ENCODE measurements around the gene LAMB4.

The LAMB4 gene

GRCh38 chr7:108096996-108097395, 33.2 kb downstream of the LAMB4 start:
- no peak overlapping the region for H3K4me3 ChIP-seq
- H3K27ac ChIP-seq: no peak overlapping the region
- intact Hi-C loops (cut with DNase I; ENCODE audit: low total_unique reads): no loop called here
- H3K9me3 ChIP-seq: no peaks in the 10 kb centered on the region
- no peak for DNase-seq
- no peaks in the 10 kb centered on the region for H3K4me1 ChIP-seq
- TF ChIP-seq, protein P1, sequence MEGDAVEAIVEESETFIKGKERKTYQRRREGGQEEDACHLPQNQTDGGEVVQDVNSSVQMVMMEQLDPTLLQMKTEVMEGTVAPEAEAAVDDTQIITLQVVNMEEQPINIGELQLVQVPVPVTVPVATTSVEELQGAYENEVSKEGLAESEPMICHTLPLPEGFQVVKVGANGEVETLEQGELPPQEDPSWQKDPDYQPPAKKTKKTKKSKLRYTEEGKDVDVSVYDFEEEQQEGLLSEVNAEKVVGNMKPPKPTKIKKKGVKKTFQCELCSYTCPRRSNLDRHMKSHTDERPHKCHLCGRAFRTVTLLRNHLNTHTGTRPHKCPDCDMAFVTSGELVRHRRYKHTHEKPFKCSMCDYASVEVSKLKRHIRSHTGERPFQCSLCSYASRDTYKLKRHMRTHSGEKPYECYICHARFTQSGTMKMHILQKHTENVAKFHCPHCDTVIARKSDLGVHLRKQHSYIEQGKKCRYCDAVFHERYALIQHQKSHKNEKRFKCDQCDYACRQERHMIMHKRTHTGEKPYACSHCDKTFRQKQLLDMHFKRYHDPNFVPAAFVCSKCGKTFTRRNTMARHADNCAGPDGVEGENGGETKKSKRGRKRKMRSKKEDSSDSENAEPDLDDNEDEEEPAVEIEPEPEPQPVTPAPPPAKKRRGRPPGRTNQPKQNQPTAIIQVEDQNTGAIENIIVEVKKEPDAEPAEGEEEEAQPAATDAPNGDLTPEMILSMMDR (IDR thresholded peaks at IDR 0.05): no peak
- H3K27me3 ChIP-seq: no peaks in the 10 kb centered on the region
- no peaks in the 10 kb centered on the region for H3K36me3 ChIP-seq

DNA sequence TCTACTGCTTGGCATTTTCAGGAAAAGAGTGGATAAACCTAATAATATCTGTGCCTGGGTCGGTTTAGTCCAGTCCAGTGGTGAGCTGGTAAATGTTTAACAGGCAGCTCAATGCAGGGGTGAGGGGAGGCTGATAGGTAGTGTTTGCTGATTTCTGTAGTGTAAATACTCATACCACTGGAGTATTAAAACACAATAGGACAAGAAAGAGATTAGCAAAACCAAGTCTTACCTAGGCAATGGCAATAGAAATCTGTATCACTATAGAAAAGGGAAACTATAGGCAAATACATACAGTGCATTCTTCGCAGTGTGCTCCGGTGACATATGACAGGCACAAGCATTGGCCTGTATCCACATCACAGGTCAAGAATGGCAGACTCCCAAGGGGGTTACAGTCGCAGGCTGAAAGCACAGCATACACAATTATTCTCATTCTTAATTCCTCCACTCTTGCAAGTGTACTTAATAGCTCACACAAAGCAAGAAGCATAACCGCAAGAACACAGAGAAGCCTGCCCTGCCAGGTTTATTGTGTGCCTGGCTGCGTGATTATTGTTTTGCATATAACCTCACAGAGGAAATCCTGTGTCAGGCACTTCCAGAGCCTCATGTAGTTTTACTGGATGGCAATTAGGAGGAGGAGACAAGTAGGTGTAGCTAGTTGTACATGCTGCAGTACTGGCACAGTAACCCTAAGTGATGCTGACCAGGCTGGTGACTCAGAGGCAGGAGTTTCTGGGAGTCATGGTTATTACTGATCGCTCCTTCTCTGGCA, 35.0 kb downstream of the LAMB4 start:
- Histone ChIP-seq H3K27ac (no peak overlapping the region), H3K4me3 (no peak overlapping the region), H3K36me3 (no peaks in the 10 kb centered on the region), H3K27me3 (no peaks in the 10 kb centered on the region), H3K9me3 (no peaks in the 10 kb centered on the region), H3K4me1 (no peaks in the 10 kb centered on the region)
- intact Hi-C loops (cut with DNase I; ENCODE audit: low total_unique reads): no loop called here
- DNase-seq: peak in 1 of 2 donors; percentile 43
- TF ChIP-seq, protein P1 (IDR thresholded peaks at IDR 0.05): no peak

DNA sequence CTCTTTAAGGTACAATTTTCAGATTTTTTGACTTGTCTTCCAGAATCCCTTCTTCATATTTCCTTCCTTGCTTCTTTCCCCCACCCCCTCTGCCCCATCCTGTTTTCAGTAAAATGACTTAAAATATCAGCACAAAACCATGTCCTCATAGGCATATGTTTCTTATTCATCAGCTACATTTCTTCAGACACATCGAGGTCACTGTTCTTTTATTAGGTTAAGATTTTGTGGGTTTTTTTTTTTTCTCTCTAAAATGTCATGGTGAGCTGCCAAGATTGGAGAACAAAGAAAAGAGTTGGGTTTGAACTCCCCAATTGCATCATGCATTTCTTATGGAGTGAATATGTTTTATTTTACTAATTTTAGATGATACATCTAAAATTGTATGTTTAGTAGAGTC, 35.8 kb downstream of the LAMB4 start:
- no peaks in the 10 kb centered on the region for H3K36me3 ChIP-seq
- H3K27me3 ChIP-seq: no peaks in the 10 kb centered on the region
- intact Hi-C loops (cut with DNase I; ENCODE audit: low total_unique reads): no loop called here
- no peak overlapping the region for H3K4me3 ChIP-seq
- H3K9me3 ChIP-seq: no peaks in the 10 kb centered on the region
- no peaks in the 10 kb centered on the region for H3K4me1 ChIP-seq
- H3K27ac ChIP-seq: no peak overlapping the region
- no peak for DNase-seq
- TF ChIP-seq, protein P1 (IDR thresholded peaks at IDR 0.05): no peak

GRCh38 chr7:108093851-108094331, 36.3 kb downstream of the LAMB4 start:
- Histone ChIP-seq H3K4me3 (no peak overlapping the region), H3K36me3 (no peaks in the 10 kb centered on the region), H3K27ac (no peak overlapping the region), H3K27me3 (no peaks in the 10 kb centered on the region), H3K9me3 (no peaks in the 10 kb centered on the region), H3K4me1 (no peaks in the 10 kb centered on the region)
- TF ChIP-seq, protein P1 (IDR thresholded peaks at IDR 0.05): no peak
- intact Hi-C loops (cut with DNase I; ENCODE audit: low total_unique reads): no loop called here
- no peak for DNase-seq

DNA sequence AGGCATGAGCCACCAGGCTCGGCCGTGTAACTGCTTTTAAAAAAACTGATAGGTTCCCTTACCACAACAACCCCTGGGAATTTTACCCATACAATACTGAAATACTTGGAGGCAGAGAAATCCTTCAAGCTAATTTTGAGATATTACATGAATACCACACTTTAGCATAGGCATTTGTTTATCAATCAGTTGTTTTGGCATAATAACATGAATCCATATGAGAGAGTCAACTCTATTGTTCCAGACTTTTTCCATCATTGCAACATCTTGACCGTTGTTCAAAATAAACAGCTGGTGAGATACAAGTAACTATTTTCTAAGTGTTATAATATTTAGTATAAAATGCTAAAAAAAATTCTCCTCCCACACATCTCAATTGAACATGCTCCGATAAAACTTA, 36.8 kb downstream of the LAMB4 start:
- Histone ChIP-seq H3K36me3 (no peaks in the 10 kb centered on the region), H3K4me3 (no peak overlapping the region), H3K27me3 (no peaks in the 10 kb centered on the region), H3K4me1 (no peaks in the 10 kb centered on the region), H3K9me3 (no peaks in the 10 kb centered on the region), H3K27ac (no peak overlapping the region)
- intact Hi-C loops (cut with DNase I; ENCODE audit: low total_unique reads): no loop called here
- DNase-seq: no peak
- TF ChIP-seq, protein P1 (IDR thresholded peaks at IDR 0.05): no peak
